BE2C (cell line): ENCODE measurements around the gene UFSP1.

Source experiments
- DNase-seq: peaks from one replicate; pipeline ENCODE4 v3.0.0-alpha.2; 2020
- H3K27me3 ChIP-seq: fragments of 250-450 bp; sonication (Bioruptor Pico); 2 replicates; pipeline ENCODE4 v1.5.1; 2020; ENCODE audit warnings: mild to moderate bottlenecking
- H3K36me3 ChIP-seq: fragments of 250-450 bp; sonication (Bioruptor Pico); 2 replicates; pipeline ENCODE4 v1.5.1; 2020; ENCODE audit warnings: mild to moderate bottlenecking
- H3K4me1 ChIP-seq: fragments of 250-450 bp; sonication (Bioruptor Pico); 2 replicates; pipeline ENCODE4 v1.5.1; 2020
- H3K4me3 ChIP-seq: 2 replicates; pipeline ENCODE4 v1.5.1; 2011; ENCODE audit warnings: low read depth, low read length
- H3K9me3 ChIP-seq: fragments of 250-450 bp; sonication (Bioruptor Pico); 2 replicates; pipeline ENCODE4 v1.5.1; 2020
- CTCF ChIP-seq: IDR thresholded peaks from 2 replicates; pipeline ENCODE4 v1.5.1; 2012; ENCODE audit warnings: mild to moderate bottlenecking, low read depth, low read length

Gene UFSP1

DNA sequence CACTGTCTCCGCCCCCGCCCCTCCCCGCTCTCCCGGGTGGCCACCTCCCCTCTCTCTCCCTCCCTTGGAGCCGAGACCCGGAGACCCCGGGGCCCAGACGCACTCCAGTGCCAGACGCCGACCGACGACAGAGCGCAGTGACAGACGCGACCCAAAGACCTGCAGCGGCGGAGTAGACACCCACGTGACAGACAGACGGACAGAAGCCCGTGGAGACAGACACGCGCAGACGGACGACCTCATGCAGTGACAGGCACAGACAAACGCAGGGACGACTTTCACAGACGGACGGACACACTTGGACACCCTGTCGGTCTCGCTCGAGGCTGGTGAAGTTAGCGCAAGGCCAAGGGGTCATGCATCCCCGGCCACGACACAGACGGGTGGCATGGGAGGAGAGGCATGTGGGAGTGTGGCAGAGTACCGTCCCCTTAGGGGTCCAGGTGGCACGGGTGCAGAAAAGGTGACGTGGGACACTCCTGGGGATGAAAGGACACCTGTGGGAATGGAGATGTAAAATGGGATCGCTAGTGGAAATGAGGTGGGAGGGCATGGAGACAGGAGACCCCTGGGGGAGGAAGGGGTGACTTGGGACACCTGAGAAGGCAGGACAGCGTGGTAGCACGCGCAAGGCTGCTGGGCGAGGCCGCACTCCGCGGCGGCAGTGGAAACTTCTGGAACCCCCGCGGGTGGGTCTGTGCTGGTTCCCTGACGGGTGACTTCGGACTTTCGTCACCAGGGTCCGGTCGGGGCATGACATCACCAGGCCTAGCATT, 6.6 kb upstream of the UFSP1 start:
- no peak overlapping the region; the same call in 1 of the 2 replicates for H3K4me3 ChIP-seq
- no peaks in the 10 kb centered on the region for H3K36me3 ChIP-seq
- peaks cover 3% of the 10 kb centered on the region; the same call in 1 of the 2 replicates for H3K4me1 ChIP-seq
- no peaks in the 10 kb centered on the region for H3K9me3 ChIP-seq
- DNase-seq, result peak; percentile 65
- peaks cover 30% of the 10 kb centered on the region for H3K27me3 ChIP-seq
- no peak for TF ChIP-seq CTCF

DNA sequence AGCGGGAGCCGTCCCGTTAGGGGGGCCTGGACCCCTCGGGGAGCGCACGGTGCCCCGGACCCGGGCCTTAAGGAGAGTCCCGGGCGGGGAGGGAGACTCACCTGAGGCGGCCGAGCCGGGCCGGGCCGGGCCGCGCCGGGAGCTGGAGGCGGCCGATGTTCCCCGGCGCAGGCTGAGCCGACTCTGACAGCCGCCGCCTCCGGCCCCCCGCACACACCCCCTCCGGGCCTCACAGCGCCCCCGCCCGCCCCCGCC, 6.1 kb upstream of the UFSP1 start, which contains the start of gene ACHE:
Gene ACHE, minus strand, starts transcription at position 188 of the 255 bp plus-strand sequence. CDS start 1,656 bp downstream, outside the sequence.
- TF ChIP-seq CTCF, result no peak
- Histone ChIP-seq H3K9me3 (no peaks in the 10 kb centered on the region), H3K36me3 (no peaks in the 10 kb centered on the region), H3K4me3 (peak within 1 kb of the TSS; percentile 48), H3K27me3 (peaks cover 30% of the 10 kb centered on the region), H3K4me1 (peaks cover 3% of the 10 kb centered on the region; the same call in 1 of the 2 replicates)
- DNase-seq, result no peak

DNA sequence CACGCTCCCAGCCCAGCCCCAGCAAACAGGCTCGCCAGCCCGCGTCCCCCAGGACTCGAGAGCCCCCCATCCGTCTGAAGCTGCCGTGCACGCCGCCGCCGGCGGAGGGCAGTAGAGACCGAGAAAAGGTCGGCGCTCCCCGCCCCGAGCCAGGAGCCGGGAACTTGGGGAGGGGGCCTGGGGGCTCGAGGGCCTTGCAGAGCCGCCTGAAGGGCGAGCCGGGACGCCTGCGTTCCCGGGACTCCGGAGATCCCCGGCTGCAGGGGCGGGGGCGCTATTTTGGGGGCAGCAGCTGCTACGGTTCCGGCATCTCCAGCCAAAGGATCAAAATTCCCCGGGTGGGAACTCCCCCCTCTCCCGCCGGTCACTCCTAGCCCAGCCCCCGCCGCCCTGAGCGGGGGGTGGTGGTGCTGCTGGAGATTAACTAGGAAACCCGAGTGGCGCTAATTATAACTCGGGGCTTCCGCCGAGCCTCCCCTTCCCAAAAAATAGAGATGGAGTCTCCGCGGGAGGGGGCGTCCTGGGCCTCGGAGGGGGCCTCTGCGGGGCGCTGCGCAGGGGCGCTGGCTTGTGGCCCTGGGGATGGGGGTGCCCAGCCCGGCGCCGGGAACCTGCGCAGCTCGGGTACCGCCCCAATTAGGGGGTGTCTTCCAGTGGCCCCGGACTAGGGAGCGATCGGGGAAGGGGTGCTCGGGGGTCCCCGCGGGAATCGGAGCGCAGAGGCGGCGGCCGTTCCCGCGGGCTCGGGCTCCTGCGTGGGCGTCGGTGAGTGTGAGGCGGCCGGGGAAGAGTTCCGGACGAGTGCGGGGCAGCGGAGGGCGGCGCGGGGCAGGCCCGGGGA, 5.6 kb upstream of the UFSP1 start:
- Histone ChIP-seq H3K9me3 (no peaks in the 10 kb centered on the region), H3K36me3 (no peaks in the 10 kb centered on the region), H3K27me3 (peaks cover 30% of the 10 kb centered on the region), H3K4me3 (peak overlapping the region; percentile 48), H3K4me1 (peaks cover 3% of the 10 kb centered on the region; the same call in 1 of the 2 replicates)
- DNase-seq, result peak; percentile 72
- peak; percentile 72 for TF ChIP-seq CTCF

DNA sequence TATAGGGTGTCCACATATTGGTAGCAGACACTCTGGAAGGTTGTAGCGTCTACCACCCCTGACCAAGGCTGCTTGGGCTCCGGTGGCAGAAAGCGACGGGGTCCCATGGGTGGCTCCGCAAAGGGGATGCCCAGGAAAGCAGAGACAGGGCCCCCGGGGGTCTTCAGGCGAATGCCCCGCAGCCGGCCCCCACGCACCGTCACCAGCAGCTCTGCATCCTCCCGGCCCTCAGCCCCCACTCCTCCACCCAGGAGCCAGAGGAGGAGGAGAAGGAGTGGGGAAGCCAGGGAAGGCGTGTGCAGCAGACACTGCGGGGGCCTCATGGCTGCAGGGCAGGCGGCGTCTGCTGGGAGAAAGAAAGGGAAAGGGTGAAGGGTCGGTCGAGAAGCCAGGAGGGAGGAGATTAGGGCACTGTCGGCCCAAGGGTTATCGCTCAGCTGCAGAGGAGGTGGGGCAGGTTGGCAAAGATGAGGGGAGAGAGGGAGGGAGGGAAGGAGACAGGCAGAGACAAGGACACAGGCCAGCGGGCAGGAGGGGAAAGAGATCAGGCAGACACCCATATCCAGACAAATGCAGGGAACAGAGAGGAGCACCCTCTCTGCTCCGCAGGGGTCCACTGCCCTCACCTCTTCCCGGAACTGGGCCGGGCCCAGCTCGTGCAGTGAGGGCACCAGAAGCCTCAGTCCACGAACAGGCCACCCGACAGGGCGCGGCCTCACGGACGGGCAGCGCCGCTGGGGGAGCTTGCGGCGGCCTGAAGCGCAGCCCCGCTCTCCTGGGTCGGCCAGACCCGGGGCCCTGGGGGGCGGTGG, 4.6 kb upstream of the UFSP1 start:
- Histone ChIP-seq H3K4me3 (no peak overlapping the region), H3K4me1 (peaks cover 3% of the 10 kb centered on the region; the same call in 1 of the 2 replicates), H3K27me3 (peaks cover 30% of the 10 kb centered on the region), H3K36me3 (peaks cover 3% of the 10 kb centered on the region; the same call in 1 of the 2 replicates), H3K9me3 (no peaks in the 10 kb centered on the region)
- no peak for TF ChIP-seq CTCF
- DNase-seq, result no peak

DNA sequence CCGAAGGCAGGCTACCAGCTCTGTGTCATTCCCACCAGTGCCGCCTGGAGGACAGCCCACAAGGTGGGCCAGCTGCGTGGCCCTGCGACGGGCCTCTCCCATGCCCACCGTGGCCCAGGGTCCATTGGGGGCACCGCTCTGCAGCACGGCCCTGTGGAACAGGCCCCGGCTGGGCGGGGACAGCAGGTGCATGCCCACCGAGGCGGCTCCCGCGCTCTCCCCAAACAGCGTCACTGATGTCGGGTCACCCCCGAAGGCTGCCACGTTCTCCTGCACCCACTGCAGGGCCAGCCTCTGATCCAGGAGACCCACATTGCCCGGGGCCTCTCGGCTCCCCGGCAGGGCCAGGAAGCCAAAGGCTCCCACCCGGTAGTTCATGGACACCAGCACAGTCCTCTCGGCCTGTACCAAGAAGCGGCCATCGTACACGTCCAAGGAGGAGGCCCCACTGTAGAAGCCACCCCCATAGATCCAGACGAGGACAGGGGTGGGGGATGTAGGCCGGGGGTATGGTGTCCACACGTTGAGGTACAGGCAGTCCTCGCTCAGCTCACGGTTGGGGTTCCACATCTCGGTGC, 3.9 kb upstream of the UFSP1 start:
- Histone ChIP-seq H3K9me3 (no peaks in the 10 kb centered on the region), H3K27me3 (peaks cover 30% of the 10 kb centered on the region), H3K36me3 (peaks cover 10% of the 10 kb centered on the region), H3K4me1 (peaks cover 6% of the 10 kb centered on the region; the same call in 1 of the 2 replicates), H3K4me3 (no peak overlapping the region)
- DNase-seq, result no peak
- no peak for TF ChIP-seq CTCF
